GM18861 (cell line): ENCODE results near the gene PCSK1.
"Not testable (repeated sequence)": the region's sequence is repeated elsewhere in the genome, so short reads cannot be mapped to it uniquely, and the experiment has no call there.

Source experiments
- ATAC-seq: cut with Tn5 transposase; IDR thresholded peaks from one replicate; pipeline ENCODE4 v1.9.1; 2021; ENCODE audit not compliant: unreplicated experiment

The PCSK1 gene

DNA sequence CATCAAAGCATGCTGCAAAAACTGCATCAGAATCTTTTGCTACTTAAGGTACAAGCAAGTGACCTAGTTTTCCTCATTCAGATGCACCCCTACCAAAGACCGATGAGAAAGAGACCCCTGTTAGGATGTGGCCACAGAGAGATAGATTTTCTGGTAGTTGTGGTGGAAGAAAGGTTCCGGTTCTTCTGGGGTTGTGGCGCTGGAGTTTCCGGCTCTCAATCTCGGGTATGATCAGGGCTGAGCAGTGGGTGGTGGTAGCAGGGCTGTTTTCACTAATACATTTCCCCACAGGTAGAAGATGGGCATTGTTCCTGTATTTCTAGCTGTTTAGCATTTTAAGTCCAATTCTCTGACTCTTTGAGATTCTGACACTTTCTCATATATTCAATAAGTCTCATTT is 58.4 kb downstream of the PCSK1 start:
- no peak for ATAC-seq

DNA sequence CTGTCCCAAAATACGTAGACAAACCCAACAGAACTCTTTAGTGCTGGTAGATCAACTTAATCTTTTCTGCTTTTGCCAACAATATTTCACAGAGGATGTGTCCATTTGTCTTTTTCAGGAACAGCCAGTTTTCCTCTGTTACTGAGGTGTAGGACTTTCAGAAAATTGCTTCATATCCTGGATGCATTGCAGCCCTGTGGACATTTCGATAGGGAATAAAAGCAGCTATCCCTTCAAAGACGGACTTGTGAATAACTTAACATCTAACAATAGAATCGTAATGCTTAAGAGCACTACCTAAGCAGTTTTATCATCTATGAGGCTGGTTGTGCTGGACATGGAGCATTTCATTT is 59.7 kb downstream of the PCSK1 start:
- ATAC-seq, result no peak

DNA sequence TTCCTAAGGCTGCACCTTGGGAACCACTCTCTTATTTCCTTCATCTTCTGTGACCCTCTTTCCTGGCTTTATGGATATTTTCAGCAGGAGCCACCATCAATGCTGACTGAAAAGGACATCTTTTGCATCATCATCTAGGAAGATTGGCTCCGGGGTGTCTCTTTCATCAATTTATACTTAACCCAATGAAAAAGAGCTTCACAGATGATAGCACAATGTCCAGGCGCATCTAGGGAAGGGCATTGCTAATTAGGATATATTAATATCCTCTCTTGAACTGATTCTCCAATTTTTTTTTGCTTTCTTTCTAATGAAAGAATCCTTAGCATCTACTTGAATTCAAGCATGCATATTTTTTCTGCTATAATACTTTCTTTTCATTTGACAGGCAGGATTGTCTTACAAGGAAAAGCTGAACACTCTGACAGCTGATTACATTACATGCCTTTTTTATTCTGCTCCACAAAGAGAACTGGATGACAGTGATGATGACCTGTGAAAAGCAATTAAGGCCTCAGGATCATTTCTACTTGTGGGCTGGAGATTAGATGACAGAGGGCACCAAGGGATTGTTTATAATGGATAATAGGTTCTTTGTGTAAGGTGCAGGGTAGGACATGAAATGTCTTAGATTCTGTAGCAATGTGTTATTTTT is 60.2 kb downstream of the PCSK1 start:
- ATAC-seq, result no peak

DNA sequence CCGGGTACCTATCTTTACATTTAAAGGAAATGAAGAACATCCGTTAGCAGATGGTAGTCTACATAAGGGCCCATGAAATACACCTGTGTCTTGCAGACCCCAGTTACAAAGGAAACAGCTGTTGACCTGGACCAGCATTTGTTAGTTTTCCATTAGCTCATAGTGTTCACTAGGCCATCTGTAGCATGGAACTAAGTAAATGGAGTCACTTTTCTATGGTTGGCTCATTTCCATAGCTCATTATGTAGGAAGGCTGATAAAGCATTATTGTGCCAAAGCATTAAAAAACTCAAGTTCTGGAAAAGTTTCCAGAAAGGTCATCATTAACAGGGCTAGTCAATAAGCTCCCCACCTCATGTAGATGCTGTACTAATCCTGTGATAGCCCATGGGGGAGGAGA is 62.1 kb downstream of the PCSK1 start:
- ATAC-seq, result no peak

DNA sequence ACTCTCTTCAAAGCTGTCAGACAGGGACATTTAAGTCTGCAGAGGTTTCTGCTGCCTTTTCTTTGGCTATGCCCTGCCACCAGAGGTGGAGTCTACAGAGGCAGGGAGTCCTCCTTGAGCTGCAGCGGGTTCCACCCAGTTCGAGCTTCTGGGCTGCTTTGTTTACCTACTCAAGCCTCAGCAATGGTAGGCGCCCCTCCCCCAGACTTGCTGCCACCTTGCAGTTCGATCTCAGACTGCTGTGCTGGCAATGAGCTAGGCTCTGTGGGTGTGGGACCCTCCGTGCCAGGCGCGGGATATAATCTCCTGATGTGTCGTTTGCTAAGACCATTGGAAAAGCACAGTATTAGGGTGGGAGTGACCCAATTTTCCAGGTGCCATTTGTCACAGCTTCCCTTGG is 65.7 kb downstream of the PCSK1 start:
- ATAC-seq, result not testable (repeated sequence)

DNA sequence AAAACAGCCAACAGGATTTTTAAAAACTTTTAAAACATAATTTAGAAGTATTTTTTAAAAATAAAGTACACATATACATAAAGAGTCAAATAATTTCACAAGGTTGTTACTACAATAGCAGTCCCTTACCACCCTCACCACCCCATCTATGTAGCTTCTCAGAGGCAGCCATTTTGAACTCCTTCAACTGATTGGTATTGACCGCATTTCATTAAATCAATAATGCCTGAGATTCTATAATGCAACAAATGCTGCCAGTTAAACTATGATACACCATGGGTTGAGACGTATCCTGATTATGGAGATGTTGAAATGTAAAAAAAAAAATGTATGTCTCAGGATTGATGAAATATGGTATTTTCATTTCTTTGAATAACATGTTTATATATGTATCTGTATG is 78.8 kb downstream of the PCSK1 start:
- ATAC-seq, result no peak

DNA sequence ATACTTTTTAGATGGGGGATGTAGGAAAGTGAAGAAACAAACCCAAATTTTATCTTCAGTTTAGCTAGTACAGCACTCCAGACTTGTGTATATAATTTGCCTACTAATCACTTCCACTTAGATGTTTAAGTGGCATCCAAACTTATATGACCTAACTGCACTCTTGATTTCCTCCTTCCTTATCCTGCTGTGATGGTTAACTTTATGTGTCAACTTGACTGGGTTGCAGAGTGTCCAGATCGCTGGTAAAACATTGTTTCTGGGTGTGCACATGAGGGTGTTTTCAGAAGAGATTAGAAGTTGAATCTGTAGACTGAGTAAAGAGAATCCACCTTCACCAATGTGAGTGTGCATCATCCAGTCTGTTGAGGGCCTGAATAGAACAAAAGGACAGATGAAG is 79.8 kb downstream of the PCSK1 start:
- ATAC-seq, result no peak

DNA sequence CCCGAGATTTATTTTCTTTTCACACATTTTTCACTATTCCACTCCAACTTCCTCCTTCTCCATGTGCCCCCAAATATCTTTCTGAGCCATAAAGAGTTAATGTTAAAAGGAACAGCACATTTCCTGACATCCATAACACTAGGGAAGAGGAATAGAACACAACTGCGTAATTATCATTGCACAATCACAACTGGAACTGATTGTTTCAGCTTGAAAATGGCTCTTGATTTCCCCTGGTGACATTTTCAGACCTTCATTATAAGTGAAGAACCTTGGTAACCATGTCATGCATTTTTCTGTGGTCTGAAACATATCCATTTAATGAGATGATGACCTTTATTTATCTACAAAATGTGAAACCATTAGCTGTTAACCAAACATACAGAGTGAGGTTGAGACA is 82.4 kb downstream of the PCSK1 start:
- ATAC-seq, result no peak

DNA sequence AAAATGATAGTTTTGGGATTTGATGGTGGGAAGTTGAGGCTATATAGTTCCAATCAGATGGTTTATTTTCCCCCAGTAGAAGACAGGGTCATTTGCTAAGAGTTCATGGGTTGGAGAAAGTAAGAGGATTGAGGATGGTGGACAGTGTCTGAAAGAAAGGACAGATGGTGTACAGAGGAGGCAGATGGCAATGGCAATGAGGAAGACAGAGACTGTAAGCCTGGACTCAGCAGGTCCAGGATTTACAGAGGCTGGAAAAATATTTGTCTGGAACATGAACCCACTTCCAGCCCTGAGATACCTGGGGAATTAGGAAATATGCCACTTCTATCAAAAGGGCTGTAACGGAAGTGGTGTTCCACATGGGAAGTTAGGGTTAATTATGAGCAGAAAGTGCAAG is 84.5 kb downstream of the PCSK1 start:
- no peak for ATAC-seq

DNA sequence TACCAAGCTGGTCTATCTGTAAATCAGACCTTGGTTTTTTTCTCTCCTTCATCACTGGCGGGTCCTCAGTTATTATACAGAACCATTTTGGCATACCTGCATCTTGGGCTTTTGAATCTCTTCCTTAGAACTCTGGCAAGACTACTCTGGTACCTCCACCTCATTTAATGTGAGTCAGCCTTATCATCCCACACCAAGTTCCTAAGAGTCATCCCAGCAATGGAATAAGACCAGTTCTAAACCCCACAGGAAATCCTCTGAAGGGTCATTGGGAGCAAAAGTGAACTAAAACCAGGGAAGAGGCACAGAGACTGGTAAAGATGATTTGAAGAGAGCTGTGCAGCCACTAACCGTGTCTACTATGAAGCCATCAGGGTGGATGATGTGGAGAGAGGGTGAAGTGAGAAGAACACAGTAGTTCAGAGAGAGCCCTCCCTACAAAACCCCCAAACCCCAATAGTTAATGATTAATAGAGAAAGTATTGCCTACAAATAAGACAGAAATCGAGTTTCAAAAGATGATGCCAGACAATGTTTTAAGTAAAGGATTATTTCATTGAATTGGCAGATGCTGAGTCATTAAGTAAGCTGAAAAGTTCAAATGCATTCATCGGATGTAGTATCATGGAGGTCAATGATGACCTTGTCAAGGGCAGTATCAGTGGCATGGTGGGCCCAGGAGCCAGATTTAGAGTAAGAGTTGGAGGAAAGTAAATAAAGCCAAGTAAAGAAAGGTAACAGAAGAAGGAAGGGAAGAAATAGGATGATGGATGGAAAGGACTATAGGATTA is 85.4 kb downstream of the PCSK1 start:
- no peak for ATAC-seq

DNA sequence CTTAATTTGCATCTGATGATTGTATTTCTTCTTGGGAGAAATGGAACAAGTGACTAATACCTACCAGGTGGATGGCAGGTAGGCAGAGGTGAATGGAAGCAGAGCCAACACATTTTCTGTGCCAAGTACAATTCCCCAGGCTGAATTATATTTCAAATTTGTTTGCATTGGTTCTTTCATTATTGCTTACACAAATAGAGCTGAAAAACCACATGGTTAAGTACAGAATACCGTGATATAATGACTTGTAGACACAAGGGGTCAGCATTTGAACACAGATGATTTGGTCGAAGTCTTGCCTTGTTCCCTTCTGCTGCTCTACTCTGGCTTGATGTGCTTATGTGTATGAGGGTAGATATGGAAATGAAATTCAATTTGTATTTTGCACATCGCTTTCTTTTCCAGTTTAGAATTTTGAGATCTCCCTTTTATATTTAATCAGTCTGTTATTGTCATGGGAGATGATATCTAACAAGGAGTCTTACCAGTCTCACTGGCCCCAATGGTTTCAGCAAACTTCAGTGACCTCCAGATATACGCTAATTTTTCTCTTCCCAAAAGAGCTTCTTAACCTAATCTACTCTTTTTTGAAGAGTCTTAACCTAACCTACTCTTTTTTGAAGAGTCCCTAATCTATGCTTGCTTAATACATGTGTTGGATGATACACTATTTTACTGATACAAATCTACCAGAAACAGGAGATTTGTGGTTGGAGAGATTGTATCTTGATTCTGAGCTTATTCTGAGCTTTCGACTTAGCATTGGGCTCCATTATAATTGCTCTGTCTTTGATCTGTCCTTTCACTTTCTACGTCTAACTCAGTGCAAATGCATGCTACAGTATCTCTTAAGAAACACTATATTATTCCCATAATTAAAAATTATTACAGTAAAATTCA is 88.1 kb downstream of the PCSK1 start:
- ATAC-seq, result peak; percentile 92

DNA sequence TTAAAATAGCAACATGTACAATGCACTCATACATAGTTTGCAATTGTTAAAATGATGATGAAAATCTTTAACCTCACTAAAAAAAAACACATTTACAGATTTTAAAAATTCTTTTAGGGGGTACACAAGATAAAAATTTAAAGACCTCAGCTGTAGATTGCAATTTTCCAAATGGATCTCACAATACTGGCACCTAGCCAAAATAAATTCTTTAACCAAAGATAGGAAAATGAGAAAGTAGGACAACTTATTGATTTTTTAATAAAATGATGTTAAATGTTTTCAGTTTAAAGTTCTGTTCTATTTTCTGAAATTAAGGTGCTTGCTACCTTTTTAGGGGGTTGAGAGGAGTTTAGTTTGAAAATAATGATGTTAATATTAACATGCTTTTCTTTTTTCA is 90.0 kb downstream of the PCSK1 start:
- no peak for ATAC-seq

DNA sequence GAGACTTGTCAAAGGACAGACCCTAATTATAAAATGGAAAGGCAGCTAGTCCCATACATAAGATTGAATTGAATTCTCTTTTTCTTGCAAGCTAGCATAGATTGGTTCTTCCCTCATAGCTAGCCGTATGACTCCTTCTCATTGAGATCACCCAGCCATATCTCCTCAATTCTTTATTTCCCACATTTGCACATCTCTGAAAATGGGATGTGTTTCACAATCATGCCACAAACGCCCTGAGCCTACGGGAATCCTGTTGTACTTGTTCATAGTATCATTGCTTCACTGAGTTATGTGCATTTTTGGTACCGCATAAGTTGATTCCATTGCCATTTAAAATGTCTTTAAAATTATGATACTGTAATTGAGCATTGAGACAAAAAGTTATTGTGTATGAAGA is 90.5 kb downstream of the PCSK1 start:
- no peak for ATAC-seq
